ENCODE measurements around the gene ING1. TPM values are rescaled to one million over a fixed set of nuclear protein-coding genes. Genes with fewer than 3 reads are reported as not detected.

ING1 gene
- total RNA-seq, 4 donors from 2014 or later, result 6.3 to 15.4 (median 8.7) TPM

DNA sequence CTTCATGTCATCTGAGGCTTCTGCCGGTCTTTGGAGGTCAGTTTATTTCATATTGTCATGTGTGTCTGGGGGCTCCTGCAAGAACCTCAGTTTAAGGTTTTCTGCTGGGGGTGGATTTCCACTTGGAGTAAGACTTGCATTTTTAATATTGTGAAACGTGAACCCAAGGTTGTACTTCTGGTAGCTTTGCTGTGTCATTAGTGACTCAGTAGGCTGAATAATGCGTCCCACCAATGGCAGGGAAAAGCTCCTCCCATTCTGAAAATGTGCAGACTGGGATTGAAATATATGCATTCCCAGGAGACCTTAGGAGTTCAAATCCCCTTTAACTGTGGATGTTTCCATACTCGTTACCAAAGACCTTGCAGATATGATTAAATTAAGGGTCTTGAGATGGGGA, 46.2 kb downstream of the ING1 start:
- no peak for TF ChIP-seq POLR2A (IDR thresholded peaks at IDR 0.05)
- TF ChIP-seq, protein P1, sequence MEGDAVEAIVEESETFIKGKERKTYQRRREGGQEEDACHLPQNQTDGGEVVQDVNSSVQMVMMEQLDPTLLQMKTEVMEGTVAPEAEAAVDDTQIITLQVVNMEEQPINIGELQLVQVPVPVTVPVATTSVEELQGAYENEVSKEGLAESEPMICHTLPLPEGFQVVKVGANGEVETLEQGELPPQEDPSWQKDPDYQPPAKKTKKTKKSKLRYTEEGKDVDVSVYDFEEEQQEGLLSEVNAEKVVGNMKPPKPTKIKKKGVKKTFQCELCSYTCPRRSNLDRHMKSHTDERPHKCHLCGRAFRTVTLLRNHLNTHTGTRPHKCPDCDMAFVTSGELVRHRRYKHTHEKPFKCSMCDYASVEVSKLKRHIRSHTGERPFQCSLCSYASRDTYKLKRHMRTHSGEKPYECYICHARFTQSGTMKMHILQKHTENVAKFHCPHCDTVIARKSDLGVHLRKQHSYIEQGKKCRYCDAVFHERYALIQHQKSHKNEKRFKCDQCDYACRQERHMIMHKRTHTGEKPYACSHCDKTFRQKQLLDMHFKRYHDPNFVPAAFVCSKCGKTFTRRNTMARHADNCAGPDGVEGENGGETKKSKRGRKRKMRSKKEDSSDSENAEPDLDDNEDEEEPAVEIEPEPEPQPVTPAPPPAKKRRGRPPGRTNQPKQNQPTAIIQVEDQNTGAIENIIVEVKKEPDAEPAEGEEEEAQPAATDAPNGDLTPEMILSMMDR (IDR thresholded peaks at IDR 0.05), result no peak
- no peaks in the 10 kb centered on the region for H3K9me3 ChIP-seq
- H3K27ac ChIP-seq, result no peak overlapping the region
- intact Hi-C loops (cut with DNase I), result no loop called here
- H3K4me1 ChIP-seq, result no peaks in the 10 kb centered on the region
- no peak for DNase-seq
- H3K36me3 ChIP-seq, result no peaks in the 10 kb centered on the region
- no peaks in the 10 kb centered on the region for H3K27me3 ChIP-seq
- H3K4me3 ChIP-seq, result no peak overlapping the region
- WGBS, 2 donors, result 67 to 75% methylated on average over 4 of the region's 4 CpGs

DNA sequence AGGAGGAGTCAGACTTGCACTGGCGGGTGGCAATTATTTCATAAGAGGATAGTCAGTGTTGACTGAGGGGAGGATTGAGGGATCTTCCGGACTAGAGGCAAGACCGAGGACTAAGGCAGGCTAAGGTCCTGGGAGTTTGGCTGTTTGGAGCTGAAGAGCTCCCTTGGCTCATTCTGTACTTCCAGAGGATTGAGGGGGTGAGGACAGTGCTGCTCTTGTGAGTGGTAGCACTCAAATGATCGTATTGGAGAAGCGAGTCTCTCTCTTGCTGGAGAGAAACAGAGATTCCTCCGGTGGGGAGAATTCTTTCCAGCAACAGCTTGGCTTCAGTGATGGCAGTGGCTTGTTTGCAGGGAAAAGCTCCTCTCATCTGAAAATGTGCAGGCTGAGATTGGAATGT, 47.1 kb downstream of the ING1 start:
- Histone ChIP-seq H3K27ac (no peak overlapping the region), H3K4me3 (no peak overlapping the region), H3K4me1 (no peaks in the 10 kb centered on the region), H3K9me3 (no peaks in the 10 kb centered on the region), H3K36me3 (no peaks in the 10 kb centered on the region), H3K27me3 (no peaks in the 10 kb centered on the region)
- WGBS, 2 donors, result 90 to 93% methylated on average over 6 of the region's 6 CpGs
- TF ChIP-seq, protein P1 (IDR thresholded peaks at IDR 0.05), result no peak
- no peak for TF ChIP-seq POLR2A (IDR thresholded peaks at IDR 0.05)
- intact Hi-C loops (cut with DNase I), result no loop called here
- DNase-seq, result no peak

DNA sequence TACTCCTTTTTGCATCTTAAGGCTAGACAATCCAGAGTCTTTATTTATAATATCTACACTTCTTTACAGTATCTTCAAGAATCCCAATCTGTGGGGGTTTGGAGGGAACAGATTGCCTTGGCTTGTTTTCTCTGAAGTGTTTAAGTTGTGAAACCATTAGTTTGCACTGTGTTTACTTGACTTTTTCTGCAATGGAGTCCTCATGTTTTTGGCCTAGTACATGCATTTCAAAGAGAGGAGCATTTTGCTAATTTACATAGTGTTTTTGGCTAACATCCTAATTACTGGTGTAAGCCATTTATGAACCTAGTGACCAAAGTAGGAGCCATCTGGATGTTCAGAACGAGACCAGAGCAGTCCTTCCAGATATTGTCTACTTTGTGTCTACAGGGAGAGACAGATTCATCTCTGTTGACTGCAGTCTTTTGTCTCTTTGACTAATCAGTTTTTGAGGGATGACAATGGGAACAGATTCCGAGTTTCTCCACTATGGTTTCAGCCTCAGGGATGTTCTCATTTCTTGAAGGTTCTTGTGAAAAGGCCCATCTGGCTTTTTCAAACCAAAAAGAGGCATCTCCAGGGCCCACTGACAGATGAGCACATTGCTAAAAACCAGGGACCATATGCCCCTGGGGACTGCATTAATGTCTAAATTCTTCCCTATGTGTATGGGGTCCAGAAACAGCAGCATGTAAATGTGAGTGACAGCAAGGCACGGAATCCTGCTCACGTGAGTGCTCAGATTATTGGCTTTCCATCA, 53.4 kb downstream of the ING1 start:
- WGBS, 2 donors, result 56 to 75% methylated on average over 4 of the region's 4 CpGs
- DNase-seq, result no peak

DNA sequence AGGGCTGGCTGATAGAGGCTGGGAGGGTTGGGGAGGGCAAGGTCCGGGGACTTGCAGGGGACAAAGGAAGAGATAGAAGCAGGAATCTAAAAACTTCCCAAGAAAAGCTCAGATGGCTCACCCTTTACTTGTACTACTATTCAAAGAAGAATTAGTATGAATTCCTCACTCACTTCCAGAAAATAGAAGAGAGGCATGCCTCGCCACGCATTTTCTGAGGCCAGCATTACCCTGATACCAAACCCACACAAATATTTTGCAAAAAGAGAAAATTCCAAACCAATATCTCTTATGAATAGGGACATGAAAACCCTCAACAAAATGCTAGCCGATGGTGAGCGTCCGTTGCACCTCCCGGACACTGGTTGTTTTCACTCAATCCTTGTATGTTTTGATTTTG, 54.0 kb downstream of the ING1 start:
- H3K9me3 ChIP-seq, result no peaks in the 10 kb centered on the region
- no peak overlapping the region for H3K27ac ChIP-seq
- H3K4me1 ChIP-seq, result no peaks in the 10 kb centered on the region
- no peaks in the 10 kb centered on the region for H3K36me3 ChIP-seq
- peaks cover 0 to 4% (median 0%) of the 10 kb centered on the region in 4 donors for H3K27me3 ChIP-seq
- TF ChIP-seq, protein P1 (IDR thresholded peaks at IDR 0.05), result no peak
- no peak for TF ChIP-seq POLR2A (IDR thresholded peaks at IDR 0.05)
- WGBS, 2 donors, result 75 to 85% methylated on average over 6 to 7 of the region's 7 CpGs
- H3K4me3 ChIP-seq, result no peak overlapping the region
- no peak for DNase-seq
- intact Hi-C loops (cut with DNase I), result no loop called here

More for the DNA sequence above, 53.4 kb downstream of the ING1 start:
- H3K27ac ChIP-seq, result no peak overlapping the region
- TF ChIP-seq, protein P1 (IDR thresholded peaks at IDR 0.05), result no peak
- H3K9me3 ChIP-seq, result no peaks in the 10 kb centered on the region
- no peaks in the 10 kb centered on the region for H3K36me3 ChIP-seq
- intact Hi-C loops (cut with DNase I), result no loop called here
- no peak overlapping the region for H3K4me3 ChIP-seq
- no peaks in the 10 kb centered on the region for H3K4me1 ChIP-seq
- peaks cover 0 to 4% (median 0%) of the 10 kb centered on the region in 4 donors for H3K27me3 ChIP-seq

DNA sequence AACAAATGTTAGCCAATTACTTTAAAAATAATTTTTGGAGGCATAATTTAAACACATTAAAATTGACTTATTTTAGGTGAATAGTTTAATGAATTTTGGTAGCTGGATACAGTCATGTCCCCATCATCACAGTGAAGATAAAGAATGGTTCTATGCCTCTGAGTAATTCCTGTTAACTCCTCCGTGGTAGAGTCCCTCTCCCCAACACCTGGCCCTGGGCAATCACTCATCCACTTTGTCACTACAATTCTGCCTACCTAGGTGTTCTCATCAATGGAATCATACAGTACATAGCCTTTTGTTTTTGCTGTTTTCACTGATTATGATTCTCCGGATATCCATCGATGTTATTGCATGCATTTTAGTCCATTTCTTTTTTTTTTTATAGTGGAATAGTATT, 55.6 kb downstream of the ING1 start:
- Histone ChIP-seq H3K27me3 (peaks cover 0 to 4% (median 0%) of the 10 kb centered on the region in 4 donors), H3K36me3 (no peaks in the 10 kb centered on the region), H3K4me1 (no peaks in the 10 kb centered on the region), H3K9me3 (no peaks in the 10 kb centered on the region), H3K27ac (no peak overlapping the region), H3K4me3 (no peak overlapping the region)
- WGBS, 2 donors, result 61 to 70% methylated on average over 3 of the region's 3 CpGs
- TF ChIP-seq, protein P1 (IDR thresholded peaks at IDR 0.05), result no peak
- no peak for TF ChIP-seq POLR2A (IDR thresholded peaks at IDR 0.05)
- DNase-seq, result no peak
- intact Hi-C loops (cut with DNase I), result no loop called here

Measured in esophagus squamous epithelium (tissue), 5 donors.